ENCODE data around the gene USP12.

USP12 gene

DNA sequence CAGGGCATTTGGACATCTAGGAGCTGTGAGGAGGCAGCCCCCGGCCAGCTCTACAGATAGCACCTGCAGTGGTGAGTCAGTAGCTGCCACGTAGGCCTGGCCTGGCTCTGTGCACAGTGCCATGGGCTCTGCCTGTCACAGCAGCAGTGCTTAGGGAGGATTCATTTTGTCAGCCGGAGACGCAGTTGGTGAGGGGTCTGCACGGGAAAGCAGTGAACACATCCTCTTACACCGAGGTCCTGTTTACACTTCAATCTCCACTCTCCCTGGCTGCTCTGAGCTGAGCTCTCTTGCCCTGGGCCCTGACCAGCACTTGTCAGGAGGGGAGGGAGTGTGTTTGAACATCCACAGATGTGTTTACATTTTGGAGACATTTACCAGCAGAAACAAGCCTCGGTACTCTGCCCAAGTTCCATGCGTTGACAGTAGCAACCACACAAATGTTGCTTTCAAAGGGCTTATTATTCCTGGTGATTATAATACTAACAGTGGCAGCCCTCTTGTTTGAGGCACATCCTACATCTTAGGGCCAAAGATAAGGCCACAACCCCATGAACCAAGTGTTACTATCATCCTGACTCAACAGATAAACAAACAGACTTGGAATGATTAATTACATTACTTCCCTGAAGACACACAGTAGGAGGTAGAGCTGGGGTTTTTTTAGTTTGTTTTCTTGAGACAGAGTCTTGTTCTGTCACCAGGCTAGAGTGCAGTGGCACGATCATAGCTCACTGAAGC is 148.9 kb downstream of the USP12 start:
- TF ChIP-seq POLR2AphosphoS5 (IDR thresholded peaks at IDR 0.05; ENCODE audit: low read depth) (no peak), GABPA (IDR thresholded peaks at IDR 0.05; ENCODE audit: low read depth) (no peak), SPI1 (IDR thresholded peaks at IDR 0.05; ENCODE audit: borderline replicate concordance, low read depth) (no peak)
- TF ChIP-seq, protein P1, sequence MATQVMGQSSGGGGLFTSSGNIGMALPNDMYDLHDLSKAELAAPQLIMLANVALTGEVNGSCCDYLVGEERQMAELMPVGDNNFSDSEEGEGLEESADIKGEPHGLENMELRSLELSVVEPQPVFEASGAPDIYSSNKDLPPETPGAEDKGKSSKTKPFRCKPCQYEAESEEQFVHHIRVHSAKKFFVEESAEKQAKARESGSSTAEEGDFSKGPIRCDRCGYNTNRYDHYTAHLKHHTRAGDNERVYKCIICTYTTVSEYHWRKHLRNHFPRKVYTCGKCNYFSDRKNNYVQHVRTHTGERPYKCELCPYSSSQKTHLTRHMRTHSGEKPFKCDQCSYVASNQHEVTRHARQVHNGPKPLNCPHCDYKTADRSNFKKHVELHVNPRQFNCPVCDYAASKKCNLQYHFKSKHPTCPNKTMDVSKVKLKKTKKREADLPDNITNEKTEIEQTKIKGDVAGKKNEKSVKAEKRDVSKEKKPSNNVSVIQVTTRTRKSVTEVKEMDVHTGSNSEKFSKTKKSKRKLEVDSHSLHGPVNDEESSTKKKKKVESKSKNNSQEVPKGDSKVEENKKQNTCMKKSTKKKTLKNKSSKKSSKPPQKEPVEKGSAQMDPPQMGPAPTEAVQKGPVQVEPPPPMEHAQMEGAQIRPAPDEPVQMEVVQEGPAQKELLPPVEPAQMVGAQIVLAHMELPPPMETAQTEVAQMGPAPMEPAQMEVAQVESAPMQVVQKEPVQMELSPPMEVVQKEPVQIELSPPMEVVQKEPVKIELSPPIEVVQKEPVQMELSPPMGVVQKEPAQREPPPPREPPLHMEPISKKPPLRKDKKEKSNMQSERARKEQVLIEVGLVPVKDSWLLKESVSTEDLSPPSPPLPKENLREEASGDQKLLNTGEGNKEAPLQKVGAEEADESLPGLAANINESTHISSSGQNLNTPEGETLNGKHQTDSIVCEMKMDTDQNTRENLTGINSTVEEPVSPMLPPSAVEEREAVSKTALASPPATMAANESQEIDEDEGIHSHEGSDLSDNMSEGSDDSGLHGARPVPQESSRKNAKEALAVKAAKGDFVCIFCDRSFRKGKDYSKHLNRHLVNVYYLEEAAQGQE (IDR thresholded peaks at IDR 0.05; ENCODE audit: insufficient replicate concordance, low read depth): no peak
- TF ChIP-seq, protein P2, sequence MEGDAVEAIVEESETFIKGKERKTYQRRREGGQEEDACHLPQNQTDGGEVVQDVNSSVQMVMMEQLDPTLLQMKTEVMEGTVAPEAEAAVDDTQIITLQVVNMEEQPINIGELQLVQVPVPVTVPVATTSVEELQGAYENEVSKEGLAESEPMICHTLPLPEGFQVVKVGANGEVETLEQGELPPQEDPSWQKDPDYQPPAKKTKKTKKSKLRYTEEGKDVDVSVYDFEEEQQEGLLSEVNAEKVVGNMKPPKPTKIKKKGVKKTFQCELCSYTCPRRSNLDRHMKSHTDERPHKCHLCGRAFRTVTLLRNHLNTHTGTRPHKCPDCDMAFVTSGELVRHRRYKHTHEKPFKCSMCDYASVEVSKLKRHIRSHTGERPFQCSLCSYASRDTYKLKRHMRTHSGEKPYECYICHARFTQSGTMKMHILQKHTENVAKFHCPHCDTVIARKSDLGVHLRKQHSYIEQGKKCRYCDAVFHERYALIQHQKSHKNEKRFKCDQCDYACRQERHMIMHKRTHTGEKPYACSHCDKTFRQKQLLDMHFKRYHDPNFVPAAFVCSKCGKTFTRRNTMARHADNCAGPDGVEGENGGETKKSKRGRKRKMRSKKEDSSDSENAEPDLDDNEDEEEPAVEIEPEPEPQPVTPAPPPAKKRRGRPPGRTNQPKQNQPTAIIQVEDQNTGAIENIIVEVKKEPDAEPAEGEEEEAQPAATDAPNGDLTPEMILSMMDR (IDR thresholded peaks at IDR 0.05; ENCODE audit: insufficient read depth, low read length): no peak
- Histone ChIP-seq H3K27ac (replicated peaks) (no peak overlapping the region), H3K4me3 (replicated peaks; ENCODE audit: insufficient read depth, low read length) (no peak overlapping the region), H3K27me3 (ENCODE audit: insufficient read depth, poor library complexity, severe bottlenecking) (no peaks in the 10 kb centered on the region)
- DNase-seq (ENCODE audit: low read depth in 1 of 2, low spot score in 1 of 2): no peak

DNA sequence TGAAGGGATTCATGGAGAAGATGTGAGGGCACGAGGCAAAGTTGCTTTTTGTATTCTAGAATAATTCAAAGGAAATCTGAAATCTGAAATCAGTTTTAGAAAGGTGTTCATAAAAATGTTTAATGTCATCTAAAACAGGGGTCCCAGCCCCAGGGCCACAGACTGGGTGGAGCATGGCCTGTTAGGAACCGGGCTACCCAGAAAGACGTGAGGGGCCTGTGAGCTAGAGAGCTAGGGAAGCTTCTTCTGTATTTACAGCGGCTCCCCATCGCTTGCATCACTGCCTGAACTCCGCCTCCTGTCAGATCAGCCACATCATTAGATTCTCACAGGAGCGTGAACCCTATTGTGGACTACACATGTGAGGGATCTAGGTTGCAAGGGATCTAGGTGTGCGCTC is 151.2 kb downstream of the USP12 start:
- Histone ChIP-seq H3K27me3 (ENCODE audit: insufficient read depth, poor library complexity, severe bottlenecking) (no peaks in the 10 kb centered on the region), H3K27ac (replicated peaks) (no peak overlapping the region), H3K4me3 (replicated peaks; ENCODE audit: insufficient read depth, low read length) (no peak overlapping the region)
- TF ChIP-seq, protein P2 (IDR thresholded peaks at IDR 0.05; ENCODE audit: insufficient read depth, low read length): no peak
- no peak for DNase-seq (ENCODE audit: low read depth in 1 of 2, low spot score in 1 of 2)

DNA sequence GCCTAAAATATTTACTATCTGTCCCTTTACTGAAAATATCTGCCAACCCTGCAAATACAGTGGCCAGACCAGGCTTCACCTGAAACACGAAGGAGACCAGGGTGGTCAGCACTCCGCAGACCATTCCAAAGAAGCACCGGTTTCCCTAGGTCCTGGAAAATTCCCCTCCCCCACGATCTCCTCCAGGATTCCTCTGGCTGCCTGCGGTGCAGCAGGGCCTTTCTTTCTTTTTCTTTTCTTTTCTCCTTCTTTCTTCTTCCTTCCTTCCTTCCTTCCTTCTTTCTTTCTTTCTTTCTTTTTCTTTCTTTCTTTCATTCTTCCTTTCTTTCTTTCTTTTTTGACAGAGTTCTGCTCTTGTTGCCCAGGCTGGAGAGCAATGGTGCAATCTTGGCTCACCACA is 152.7 kb downstream of the USP12 start:
- no peak overlapping the region for H3K27ac ChIP-seq (replicated peaks)
- no peak overlapping the region for H3K4me3 ChIP-seq (replicated peaks; ENCODE audit: insufficient read depth, low read length)
- no peak for DNase-seq (ENCODE audit: low read depth in 1 of 2, low spot score in 1 of 2)
- peaks cover 2% of the 10 kb centered on the region for H3K27me3 ChIP-seq (ENCODE audit: insufficient read depth, poor library complexity, severe bottlenecking)
- no peak for TF ChIP-seq SPI1 (IDR thresholded peaks at IDR 0.05; ENCODE audit: borderline replicate concordance, low read depth)

DNA sequence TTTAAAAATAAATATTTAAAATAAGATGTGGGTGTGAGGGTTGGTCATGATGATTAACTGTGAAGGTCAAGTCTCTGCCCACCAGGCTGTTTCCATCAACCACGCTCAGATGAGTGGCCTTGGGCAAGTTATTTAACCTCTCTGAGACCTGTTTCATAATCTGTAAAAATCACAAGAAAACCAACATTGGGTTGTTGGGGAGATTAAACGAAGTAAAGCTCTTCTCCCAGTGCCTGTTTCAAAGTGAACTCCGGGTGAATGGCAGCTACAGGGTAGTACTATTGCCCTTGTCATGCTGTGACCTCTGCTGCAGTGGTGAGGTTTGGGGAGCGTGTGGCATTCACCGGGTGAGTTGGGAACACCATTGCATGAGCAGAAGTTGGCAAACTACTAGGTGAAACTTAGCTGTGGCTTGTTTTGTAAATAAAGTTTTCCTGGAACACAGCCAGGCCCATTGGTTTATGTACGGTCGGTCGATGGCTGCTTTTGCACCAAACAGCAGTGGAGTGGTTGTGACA is 153.2 kb downstream of the USP12 start:
- TF ChIP-seq, protein P1 (IDR thresholded peaks at IDR 0.05; ENCODE audit: insufficient replicate concordance, low read depth): no peak
- TF ChIP-seq SPI1 (IDR thresholded peaks at IDR 0.05; ENCODE audit: borderline replicate concordance, low read depth) (no peak), POLR2AphosphoS5 (IDR thresholded peaks at IDR 0.05; ENCODE audit: low read depth) (no peak), GABPA (IDR thresholded peaks at IDR 0.05; ENCODE audit: low read depth) (no peak)
- TF ChIP-seq, protein P2 (IDR thresholded peaks at IDR 0.05; ENCODE audit: insufficient read depth, low read length): no peak
- no peak for DNase-seq (ENCODE audit: low read depth in 1 of 2, low spot score in 1 of 2)
- Histone ChIP-seq H3K4me3 (replicated peaks; ENCODE audit: insufficient read depth, low read length) (no peak overlapping the region), H3K27me3 (ENCODE audit: insufficient read depth, poor library complexity, severe bottlenecking) (peaks cover 2% of the 10 kb centered on the region), H3K27ac (replicated peaks) (no peak overlapping the region)

Data from HL-60 (cell line).